Small intestine (tissue), 7 donors: ENCODE data around the gene ANKS1B. TPM values are rescaled to one million over a fixed set of nuclear protein-coding genes. Genes with fewer than 3 reads are reported as not detected.

Experiments
- DNase-seq, 2 donors: peaks; one replicate each; pipeline versions ENCODE4 v3.0.0 to v3.0.0-alpha.2; 2013
- FAIRE-seq: peaks from 2 replicates; lab custom pipeline; 2012; peaks lifted over from hg19 to GRCh38; lab: Jason Lieb, UNC
- H3K27ac ChIP-seq, 3 donors: one replicate each; pipeline ENCODE4 v1.5.1; 2013; ENCODE audit warnings: low read length in 2 of 3, mild to moderate bottlenecking in 2 of 3, control low read depth in 1 of 3, inconsistent platforms in 1 of 3, low read depth in 1 of 3, moderate library complexity in 1 of 3
- H3K27me3 ChIP-seq, 3 donors: one replicate each; pipeline ENCODE4 v1.6.1; 2013; ENCODE audit warnings: low read length in 3 of 3, inconsistent platforms in 1 of 3; ENCODE audit not compliant: control insufficient read depth in 3 of 3, insufficient read depth in 3 of 3
- H3K36me3 ChIP-seq, 3 donors: one replicate each; pipeline ENCODE4 v1.6.1; 2013; ENCODE audit warnings: low read length in 3 of 3, inconsistent platforms in 1 of 3, low read depth in 1 of 3, mild to moderate bottlenecking in 1 of 3, moderate library complexity in 1 of 3; ENCODE audit not compliant: control insufficient read depth in 3 of 3, insufficient read depth in 2 of 3
- H3K4me1 ChIP-seq, 3 donors: one replicate each; pipeline ENCODE4 v1.6.1; 2013; ENCODE audit warnings: low read length in 2 of 3, inconsistent platforms in 1 of 3, low read depth in 1 of 3, mild to moderate bottlenecking in 1 of 3, moderate library complexity in 1 of 3; ENCODE audit not compliant: control insufficient read depth in 3 of 3, insufficient read depth in 2 of 3
- H3K4me3 ChIP-seq, 3 donors: one replicate each; pipeline ENCODE4 v1.5.1; 2013; ENCODE audit warnings: low read length in 3 of 3, control low read depth in 1 of 3, inconsistent platforms in 1 of 3, low read depth in 1 of 3, mild to moderate bottlenecking in 1 of 3, moderate library complexity in 1 of 3
- H3K9me3 ChIP-seq, 2 donors: one replicate each; pipeline ENCODE4 v1.6.1; 2013; ENCODE audit warnings: low read depth in 1 of 2, low read length in 1 of 2; ENCODE audit not compliant: control insufficient read depth in 2 of 2, insufficient read depth in 1 of 2
- WGBS, 3 donors: extraction: QIAGEN DNeasy Blood & Tissue Kit; methylation state at CpG; one replicate each; pipeline ENCODE4 v1.1.7; 2013; 5-methylcytosine and 5-hydroxymethylcytosine counted together
- polyA plus RNA-seq, 4 donors: library from polyadenylated mRNA; stranded (reverse) in 3 of 4; unstranded in 1 of 4; fragments of 200-250 nt in 3 of 4; fragments of 120-200 nt in 1 of 4; gene quantifications; one replicate each; pipeline versions ENCODE4 v1.2.1 to v1.2.3, GENCODE V29; 2013
- donor health status: healthy with polysubstance abuse.
- donor health status: control.
- donor health status: control.
- donor health status: Bipolar disorder and iron deficiency.
- donor health status: healthy.

The ANKS1B gene
- polyA plus RNA-seq, 4 donors = 0.44 to 0.72 TPM; not detected in 2

DNA sequence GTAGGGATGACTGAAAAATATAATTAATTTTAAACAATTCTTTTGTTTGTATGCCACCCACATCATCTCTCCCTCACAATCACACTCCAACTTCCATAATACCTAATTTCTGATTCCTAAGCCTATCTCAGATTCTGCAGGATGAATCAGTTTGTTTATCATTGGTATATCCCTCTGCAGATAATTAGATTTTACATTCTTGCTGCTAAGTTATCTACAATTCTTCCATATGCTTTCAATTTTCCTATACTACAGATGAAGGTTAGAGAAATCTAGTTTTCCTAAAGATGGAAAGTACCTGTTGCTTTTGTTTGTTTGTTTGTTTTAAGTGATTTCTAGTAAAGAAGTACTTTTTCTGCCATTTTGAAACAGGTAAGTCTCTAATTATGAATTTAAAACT lies 105.3 kb downstream of the ANKS1B start:
- DNase-seq (no peak), FAIRE-seq (no peak)
- no peaks in the 10 kb centered on the region for H3K4me1 ChIP-seq

DNA sequence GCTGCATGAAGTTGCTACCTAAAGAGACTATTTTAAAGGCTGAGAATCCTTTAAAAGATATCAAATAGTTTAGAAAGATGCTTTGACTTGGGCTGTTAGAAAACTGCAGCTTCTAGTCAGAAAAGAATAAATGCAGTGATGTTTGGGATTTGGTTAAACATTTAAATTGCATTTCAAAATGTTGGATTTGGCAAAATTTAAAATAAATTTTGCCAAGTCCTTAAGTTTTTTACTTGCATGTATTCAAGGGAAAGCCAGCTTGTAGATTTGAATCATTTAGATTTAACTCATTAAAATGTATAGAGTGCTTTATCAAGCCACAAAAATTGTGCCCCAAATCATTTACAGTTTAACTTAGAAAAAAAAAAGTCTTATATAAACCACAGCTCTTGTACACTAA lies 109.7 kb downstream of the ANKS1B start:
- no peaks in the 10 kb centered on the region for H3K36me3 ChIP-seq
- FAIRE-seq = no peak
- H3K4me1 ChIP-seq = no peaks in the 10 kb centered on the region
- no peak overlapping the region for H3K27ac ChIP-seq
- no peaks in the 10 kb centered on the region for H3K9me3 ChIP-seq
- H3K4me3 ChIP-seq = no peak overlapping the region
- H3K27me3 ChIP-seq = no peaks in the 10 kb centered on the region
- DNase-seq = no peak

More for the DNA sequence above, 105.3 kb downstream of the ANKS1B start:
- Histone ChIP-seq H3K4me3 (no peak overlapping the region), H3K27me3 (no peaks in the 10 kb centered on the region), H3K27ac (no peak overlapping the region), H3K9me3 (no peaks in the 10 kb centered on the region), H3K36me3 (no peaks in the 10 kb centered on the region)

DNA sequence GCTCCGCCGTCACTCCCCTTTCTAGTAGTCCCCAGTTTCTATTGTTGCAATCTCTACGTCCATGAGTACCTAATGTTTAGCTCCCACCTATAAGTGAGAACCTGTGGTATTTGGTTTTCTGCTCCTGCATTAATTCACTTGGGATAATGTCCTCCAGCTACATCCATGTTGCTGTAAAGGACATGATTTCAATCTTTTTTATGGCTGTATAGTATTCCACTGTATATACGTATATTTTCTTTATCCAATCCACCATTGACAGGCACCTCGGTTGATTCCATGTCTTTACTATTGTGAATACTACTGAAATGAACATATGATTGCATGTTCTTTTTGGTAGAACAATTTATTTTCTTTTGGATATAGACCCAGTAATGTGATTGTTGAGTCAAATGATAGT lies 114.7 kb downstream of the ANKS1B start:
- H3K4me3 ChIP-seq = no peak overlapping the region
- FAIRE-seq (no peak), DNase-seq (no peak)
- no peaks in the 10 kb centered on the region for H3K9me3 ChIP-seq
- H3K27me3 ChIP-seq = no peaks in the 10 kb centered on the region
- H3K4me1 ChIP-seq = no peaks in the 10 kb centered on the region
- WGBS, 3 donors = 94 to 95% (median 95%) methylated on average over 5 of the region's 5 CpGs
- H3K36me3 ChIP-seq = no peaks in the 10 kb centered on the region
- H3K27ac ChIP-seq = no peak overlapping the region

DNA sequence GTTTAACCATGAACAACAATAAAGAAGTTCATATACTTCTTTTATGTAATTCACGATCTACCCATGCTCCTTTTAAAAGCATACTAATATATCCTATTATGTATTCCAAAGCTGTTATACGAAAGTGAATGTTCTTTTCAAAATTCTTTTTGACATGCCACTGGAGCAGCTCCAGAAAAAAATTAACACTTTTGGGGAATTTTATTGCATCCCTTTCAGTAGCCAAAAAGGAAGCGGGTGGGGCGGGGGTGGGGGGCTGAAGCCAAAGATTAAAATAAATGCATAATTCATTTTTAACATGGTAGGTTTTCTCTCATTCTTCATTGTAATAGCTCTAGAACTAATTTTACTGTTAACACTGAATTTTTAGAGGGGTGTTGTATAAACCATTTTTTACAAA lies 123.0 kb downstream of the ANKS1B start:
- no peaks in the 10 kb centered on the region for H3K36me3 ChIP-seq
- no peaks in the 10 kb centered on the region for H3K4me1 ChIP-seq
- H3K27me3 ChIP-seq = no peaks in the 10 kb centered on the region
- H3K4me3 ChIP-seq = no peak overlapping the region
- H3K9me3 ChIP-seq = no peaks in the 10 kb centered on the region
- H3K27ac ChIP-seq = no peak overlapping the region
- 77 to 82% (median 82%) methylated on average over 4 of the region's 4 CpGs for WGBS, 3 donors
- FAIRE-seq = no peak
- DNase-seq = no peak

DNA sequence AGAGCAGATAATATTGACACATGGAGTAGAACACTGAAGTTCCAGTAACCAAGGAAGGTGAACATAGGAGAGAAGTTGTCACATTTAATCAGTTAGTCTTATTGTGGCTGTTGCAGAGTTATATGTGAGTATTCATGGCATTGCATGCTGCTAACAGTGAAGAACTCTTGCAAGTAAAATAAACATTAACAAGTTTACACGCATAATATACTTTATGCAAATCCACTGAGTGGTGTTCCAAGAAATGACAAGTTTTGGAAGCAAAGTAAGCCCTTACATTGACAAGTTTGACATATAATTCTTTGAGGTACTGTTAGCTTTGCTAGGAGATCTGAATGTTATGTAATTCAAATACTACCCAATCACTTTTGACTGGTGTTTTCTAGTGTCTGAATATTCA lies 125.6 kb downstream of the ANKS1B start:
- Histone ChIP-seq H3K36me3 (no peaks in the 10 kb centered on the region), H3K4me3 (no peak overlapping the region), H3K27ac (no peak overlapping the region), H3K4me1 (no peaks in the 10 kb centered on the region), H3K9me3 (no peaks in the 10 kb centered on the region), H3K27me3 (no peaks in the 10 kb centered on the region)
- 69 to 91% (median 79%) methylated on average over 1 of the region's 1 CpG for WGBS, 3 donors
- FAIRE-seq (no peak), DNase-seq (no peak)

DNA sequence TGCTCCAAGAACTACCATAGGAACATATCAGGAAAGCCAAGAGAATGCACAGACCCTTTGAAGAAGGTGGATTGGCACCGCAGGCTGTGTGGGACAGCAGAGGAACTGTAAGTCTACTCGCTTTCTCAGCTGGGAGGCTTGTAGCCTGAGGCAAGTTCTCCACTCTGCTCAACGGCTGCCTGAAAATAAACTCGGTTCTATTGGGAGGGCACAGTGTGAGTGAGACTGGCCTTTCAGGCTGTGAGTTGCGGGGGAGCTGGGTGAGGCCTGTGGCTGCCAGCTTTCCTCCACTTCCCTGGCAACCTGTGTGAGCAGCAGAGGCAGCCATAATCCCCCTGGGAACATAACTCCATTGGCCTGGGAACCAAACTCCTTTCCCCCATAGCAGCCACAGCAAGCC lies 132.1 kb downstream of the ANKS1B start:
- WGBS, 3 donors = 83 to 87% (median 84%) methylated on average over 5 of the region's 5 CpGs
- DNase-seq (no peak), FAIRE-seq (no peak)

DNA sequence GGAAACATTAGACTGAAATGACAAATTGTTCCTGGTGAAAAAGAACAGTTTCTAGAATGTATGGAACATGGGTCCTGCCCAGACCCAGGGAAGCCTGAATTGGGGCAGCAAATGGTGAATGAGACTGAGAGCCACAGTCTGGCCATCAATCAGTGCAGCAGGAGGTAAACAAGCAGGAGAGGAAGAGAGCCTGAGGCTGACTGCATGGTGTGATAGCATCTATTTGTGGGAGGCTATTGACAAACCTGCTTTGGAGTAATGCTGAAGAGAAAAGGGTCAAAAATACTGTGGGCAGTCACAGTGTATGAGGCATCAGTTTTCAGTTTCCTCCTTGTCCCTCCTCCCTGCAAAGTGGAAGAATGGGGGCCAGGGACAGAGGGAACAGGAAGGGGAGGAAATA lies 136.8 kb downstream of the ANKS1B start:
- FAIRE-seq (no peak), DNase-seq (no peak)
- H3K4me3 ChIP-seq = no peak overlapping the region
- H3K4me1 ChIP-seq = no peaks in the 10 kb centered on the region
- H3K36me3 ChIP-seq = no peaks in the 10 kb centered on the region
- H3K9me3 ChIP-seq = no peaks in the 10 kb centered on the region
- H3K27ac ChIP-seq = no peak overlapping the region
- H3K27me3 ChIP-seq = no peaks in the 10 kb centered on the region

More for the DNA sequence above, 132.1 kb downstream of the ANKS1B start:
- Histone ChIP-seq H3K27me3 (no peaks in the 10 kb centered on the region), H3K4me3 (no peak overlapping the region), H3K4me1 (no peaks in the 10 kb centered on the region), H3K36me3 (no peaks in the 10 kb centered on the region), H3K27ac (no peak overlapping the region), H3K9me3 (no peaks in the 10 kb centered on the region)

- DNase-seq = no peak
- no peaks in the 10 kb centered on the region for H3K36me3 ChIP-seq
- no peak overlapping the region for H3K4me3 ChIP-seq
- H3K4me1 ChIP-seq = no peaks in the 10 kb centered on the region
- H3K27ac ChIP-seq = no peak overlapping the region
- 76 to 89% (median 83%) methylated on average over 2 of the region's 2 CpGs for WGBS, 3 donors
- FAIRE-seq = no peak
- H3K27me3 ChIP-seq = no peaks in the 10 kb centered on the region
- H3K9me3 ChIP-seq = no peaks in the 10 kb centered on the region
These were observed 150.0 kb downstream of the ANKS1B start for GRCh38 chr12:99834710-99835109.

DNA sequence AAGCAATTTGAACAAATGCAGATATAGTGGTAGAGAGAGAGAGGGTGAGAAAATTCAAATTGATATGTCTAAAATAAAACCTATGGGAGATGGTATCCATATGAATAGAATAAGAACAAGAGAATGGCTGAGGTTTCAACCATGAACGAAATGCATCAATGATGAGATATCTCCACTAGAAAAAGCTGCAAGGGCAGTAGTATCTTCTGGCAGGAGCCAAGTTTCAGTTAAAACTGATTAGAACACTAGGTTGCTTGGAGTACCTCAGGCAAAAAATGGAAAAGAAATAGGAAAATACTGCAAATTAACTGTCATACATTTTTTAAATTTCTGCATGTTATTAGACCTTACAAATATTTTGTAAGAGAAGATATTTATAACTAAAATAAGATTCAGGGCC lies 151.3 kb downstream of the ANKS1B start:
- Histone ChIP-seq H3K27ac (no peak overlapping the region), H3K27me3 (no peaks in the 10 kb centered on the region), H3K4me1 (no peaks in the 10 kb centered on the region), H3K9me3 (no peaks in the 10 kb centered on the region), H3K4me3 (no peak overlapping the region), H3K36me3 (no peaks in the 10 kb centered on the region)
- 23 to 51% (median 26%) methylated on average over 1 of the region's 1 CpG for WGBS, 3 donors
- DNase-seq = no peak
- no peak for FAIRE-seq
